ENCODE data around the gene SH3BGRL3. TPM values are rescaled to one million over a fixed set of nuclear protein-coding genes. Genes with fewer than 3 reads are reported as not detected.
"Not testable (repeated sequence)": the region's sequence is repeated elsewhere in the genome, so short reads cannot be mapped to it uniquely, and the experiment has no call there.

The SH3BGRL3 gene
- 224 and 307 TPM in 2 replicates for total RNA-seq (2014; rRNA removed; shearing (Covaris generic))

DNA sequence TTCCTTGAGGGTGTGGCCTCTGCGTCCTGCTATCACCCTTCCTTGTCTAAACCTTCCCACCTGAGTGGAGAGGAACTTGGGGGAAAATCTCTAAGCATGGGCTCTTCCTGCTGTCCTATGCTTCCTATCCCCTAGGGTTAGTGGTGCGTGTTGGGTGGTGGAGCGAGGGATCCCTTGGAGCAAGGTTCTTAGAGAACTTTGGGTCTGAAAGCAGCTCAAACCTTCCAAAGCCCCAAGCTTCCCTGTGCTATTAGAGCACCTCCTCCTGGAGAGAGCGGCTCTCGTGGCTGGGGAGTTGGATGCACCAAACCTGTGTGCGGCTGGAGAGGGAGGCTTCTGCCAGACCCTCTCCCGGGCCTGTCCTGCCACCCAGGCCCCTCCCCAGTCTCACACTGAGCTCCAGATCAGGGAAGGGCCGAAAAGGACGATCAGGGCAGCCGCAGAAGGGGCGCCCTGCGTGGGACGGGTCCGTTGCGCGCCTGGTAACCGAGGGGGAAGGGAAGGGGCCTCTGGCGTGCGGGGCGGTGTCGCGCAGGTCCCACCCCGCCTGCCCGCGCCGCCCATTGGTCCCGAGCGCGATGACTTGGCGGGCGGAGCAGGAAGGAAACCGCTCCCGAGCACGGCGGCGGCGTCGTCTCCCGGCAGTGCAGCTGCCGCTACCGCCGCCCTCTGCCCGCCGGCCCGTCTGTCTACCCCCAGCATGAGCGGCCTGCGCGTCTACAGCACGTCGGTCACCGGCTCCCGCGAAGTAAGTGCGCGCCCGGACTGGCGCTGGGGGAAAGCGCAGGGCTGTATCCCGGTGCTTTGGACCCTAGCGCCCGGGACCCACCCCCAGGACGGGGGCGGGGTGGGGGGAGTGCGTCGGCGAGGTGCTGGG, at the start of gene SH3BGRL3:
Gene SH3BGRL3 (plus strand): TSS at position 631 of the 877 bp plus-strand sequence. CDS start 70 bp downstream, at position 701.
- DNase-seq (ENCODE audit: low read depth): peak; percentile 86

DNA sequence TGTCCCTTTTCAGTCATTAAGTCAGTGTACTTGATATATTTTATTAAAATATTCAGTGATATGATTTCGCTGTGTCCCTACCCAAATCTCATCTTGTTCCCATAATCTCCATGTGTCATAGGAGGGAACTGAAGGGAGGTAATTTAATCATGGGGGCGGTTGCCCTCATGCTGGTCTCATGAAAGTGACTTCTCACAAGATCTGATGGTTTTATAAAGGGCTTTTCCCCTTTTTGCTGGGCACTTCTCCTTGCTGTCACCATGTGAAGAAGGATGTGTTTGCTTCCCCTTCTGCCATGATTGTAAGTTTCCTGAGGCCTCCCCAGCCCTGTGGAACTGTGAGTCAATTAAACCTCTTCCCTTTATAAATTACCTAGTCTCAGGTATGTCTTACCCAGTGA, 49.2 kb upstream of the SH3BGRL3 start:
- not testable (repeated sequence) for DNase-seq (ENCODE audit: low read depth)

DNA sequence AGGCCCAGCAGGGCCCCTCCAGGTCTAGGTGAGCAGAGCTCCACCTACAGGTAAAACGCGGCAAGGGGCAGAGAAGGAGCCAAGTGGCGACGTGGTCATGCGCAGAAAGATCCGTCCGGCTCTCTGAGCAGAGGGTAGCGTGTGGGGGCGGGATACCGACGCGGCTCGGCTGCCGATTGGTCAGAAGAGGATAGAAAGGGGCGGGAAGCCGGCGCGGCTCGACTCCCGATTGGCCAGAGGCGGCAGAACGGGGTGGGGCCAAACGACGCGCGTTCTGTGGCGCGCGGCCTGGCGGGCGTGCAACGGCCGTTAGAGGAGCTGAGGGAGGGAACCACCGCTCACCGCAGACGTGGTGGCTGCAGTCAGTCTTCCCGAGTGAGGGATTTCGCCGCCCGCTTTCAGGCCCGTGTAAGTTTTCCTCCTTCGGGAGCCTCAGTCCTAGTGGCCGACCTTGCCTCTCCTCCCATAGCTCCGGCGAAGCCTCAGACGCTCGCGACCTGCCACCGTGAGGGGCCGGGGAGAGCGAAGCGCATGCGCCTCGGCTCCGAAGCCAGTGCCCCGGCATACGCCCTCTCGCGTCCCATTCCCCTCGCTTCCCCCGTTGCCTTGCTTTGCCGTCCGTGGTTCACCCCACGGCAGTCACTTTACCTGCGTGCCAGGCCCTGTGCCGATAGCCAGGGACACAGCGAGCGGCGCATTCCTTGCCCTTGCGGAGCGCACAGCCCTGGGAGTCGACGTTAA, 45.8 kb upstream of the SH3BGRL3 start, which contains the start of gene CEP85:
Gene CEP85 (plus strand): TSS at position 298 of the 741 bp plus-strand sequence. CDS start 5,584 bp downstream, outside the sequence.
- peak; percentile 93 for DNase-seq (ENCODE audit: low read depth)

DNA sequence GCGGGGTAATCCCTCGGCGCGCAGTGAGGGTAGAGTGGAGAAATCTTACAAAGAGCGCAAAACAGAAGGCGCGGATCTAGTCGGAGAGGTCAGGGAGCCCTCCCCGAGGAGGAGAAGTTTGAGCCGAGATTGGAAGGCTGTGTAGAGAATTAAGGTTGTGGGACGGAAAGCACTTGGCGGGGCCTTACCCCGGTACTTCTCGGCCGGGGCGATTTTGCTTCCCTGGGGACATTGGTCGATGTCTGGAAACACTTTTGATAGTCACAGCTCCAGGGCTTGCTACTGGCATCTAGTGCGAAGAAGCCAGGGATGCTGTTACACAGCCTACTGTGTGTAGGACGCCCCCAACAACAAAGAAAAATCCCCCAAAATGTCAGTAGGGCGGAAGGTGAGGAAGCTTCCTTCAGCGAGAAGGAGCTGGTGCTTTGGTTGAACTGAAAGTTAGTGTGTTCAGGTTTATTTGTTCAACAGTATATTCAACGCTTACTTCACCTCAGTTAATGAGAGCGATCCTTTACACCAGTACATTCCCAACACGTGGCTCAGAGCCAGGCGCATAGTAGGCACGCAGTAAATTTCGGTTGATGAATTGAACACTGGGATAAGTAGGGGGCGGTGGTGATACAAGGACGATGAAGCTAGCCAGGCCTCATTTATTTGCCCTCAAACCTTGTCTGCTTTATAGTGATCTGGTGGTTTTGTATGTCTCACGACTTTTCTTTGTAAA, 45.1 kb upstream of the SH3BGRL3 start:
- peak; percentile 39 for DNase-seq (ENCODE audit: low read depth)

DNA sequence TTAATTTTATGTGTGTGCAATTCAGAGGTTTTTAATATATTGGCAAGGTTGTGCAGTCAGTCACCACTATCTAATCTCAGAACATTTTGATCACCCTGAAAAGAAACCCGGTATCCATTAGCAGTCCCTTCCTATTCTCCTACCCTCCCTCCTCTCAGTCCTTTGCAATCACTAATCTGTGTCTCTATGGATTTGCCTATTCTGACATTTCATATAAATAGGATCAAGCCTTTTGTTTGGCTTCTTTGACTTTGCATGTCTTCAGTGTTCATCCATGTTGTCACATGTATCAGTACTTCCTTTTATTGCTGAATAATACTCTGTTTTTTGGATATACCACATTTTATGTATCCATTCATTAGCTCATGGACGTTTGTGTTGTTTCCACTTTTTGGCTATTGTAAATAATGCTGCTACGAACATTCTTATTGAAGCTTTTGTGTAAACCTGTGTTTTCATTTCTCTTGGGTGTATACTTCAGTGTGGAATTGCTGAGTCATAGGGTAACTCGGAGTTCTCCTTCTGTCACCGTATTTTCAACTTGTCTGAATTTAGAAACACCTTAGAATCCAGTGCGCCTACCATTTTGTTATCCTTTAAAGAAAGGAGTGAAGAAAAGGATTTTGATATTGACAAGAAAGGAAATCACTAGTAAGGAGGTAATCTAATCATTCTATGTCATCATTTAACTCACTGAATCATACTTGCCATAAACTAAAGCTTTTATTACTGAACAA, 42.5 kb upstream of the SH3BGRL3 start:
- peak; percentile 44 for DNase-seq (ENCODE audit: low read depth)

DNA sequence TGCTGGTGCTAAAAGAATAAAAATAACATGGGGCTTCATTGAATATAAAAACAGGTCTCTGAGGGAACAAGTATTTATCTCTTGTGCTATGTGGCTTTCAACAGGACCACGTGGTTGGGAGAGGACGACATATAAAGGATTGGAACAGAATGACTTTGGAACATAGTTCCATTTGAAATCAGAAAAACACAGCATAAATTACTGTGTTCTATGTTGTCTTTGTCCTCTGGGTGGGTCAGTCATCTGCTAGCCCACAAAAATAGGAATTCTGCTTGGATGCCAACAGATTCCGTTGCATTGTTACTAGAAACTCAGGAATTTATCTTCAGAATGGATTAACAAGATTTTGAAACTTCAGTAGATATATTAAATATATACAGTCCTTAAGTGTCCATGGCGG, 40.0 kb upstream of the SH3BGRL3 start:
- DNase-seq (ENCODE audit: low read depth): no peak

DNA sequence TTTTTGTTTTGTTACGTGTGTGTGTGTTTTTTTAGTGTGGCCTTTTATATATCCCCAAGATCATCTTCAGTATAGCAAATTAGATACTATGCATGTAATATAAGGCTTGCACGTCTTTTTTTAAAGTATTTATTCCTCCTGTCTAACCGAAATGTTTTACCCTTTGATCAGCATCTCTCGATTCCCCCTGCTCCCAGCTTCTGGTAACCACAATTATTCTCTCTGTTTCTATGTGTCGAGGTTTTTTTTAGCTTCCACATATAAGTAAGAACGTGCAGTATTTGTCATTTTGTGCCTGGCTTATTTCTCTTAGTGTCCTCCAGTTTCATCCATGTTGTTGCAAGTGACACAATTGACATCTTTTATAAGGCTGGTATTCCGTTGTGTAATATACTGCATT, 27.2 kb upstream of the SH3BGRL3 start:
- DNase-seq (ENCODE audit: low read depth): no peak

DNA sequence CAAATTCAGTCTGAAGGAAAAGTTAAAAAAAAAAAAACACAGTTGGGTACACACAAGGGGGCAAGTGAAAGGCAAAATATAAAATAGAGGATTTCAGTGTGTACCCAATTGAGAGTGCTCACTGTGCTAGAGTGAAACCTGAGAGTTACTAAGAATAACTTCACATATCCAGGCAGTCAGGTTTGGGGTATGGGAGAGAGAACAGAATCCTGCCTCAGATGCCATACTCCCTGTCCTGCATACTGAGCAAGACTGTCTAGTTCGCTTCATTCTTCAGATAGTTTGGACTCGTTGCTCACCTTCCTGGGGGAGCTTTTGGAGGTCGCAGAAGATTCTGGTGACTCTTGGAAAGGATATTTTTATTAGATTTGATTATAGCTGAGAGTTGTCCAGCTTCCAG, 25.5 kb upstream of the SH3BGRL3 start:
- no peak for DNase-seq (ENCODE audit: low read depth)

DNA sequence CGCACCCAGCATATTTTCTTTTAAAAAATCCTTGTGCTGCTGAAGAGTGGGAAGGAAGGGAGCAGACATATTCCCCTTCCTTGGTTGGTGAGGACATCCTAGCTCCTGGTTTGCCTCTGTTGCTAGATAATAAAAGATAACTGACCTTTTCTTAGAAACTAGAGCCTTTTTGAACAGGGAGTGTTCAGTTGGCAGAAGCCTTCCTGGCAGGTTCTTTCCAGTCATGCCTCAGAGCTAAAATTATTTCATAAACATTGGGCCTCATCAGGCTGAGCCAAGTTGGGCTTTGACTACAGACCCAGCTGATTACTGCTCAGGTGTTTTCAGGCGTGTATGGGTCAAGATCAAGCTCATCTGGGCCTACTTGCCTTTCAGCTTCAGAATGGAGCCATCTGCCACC, 22.7 kb upstream of the SH3BGRL3 start:
- DNase-seq (ENCODE audit: low read depth): no peak

DNA sequence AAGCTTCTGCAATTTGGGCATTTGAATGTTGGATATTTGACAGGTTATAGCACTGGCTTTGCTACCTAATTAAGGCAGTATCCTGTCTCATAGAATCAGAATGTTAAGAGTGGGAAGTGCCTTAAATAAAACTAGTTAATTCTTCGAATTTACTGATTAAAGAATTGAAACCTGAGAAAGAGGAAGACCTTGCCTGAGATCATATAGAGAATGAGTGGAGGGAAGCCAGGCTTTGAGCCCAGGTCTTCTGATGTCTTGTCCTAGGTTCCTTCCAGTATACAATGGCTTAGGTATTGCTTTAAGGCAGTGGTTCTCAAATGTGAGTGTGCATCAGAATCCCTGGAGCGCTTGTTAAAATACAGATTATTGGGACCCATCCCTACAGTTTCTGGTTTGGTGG, 20.9 kb upstream of the SH3BGRL3 start:
- DNase-seq (ENCODE audit: low read depth): no peak

DNA sequence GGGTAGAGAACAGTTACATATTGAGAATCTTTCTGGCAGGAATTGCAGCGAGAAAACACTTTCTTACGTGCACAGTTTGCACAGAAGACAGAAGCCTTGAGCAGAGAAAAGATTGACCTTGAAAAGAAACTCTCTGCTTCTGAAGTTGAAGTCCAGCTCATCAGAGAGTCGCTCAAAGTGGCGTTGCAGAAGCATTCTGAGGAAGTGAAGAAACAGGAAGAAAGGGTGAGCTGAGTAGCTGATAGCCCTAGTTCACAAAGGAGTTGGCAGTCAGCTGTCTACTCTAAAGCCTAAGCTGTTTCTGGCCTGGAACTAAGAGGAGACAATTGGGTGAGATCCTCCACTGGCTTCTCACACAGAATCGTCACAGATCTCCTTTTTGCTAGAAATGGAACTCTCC, 20.3 kb upstream of the SH3BGRL3 start:
- no peak for DNase-seq (ENCODE audit: low read depth)

DNA sequence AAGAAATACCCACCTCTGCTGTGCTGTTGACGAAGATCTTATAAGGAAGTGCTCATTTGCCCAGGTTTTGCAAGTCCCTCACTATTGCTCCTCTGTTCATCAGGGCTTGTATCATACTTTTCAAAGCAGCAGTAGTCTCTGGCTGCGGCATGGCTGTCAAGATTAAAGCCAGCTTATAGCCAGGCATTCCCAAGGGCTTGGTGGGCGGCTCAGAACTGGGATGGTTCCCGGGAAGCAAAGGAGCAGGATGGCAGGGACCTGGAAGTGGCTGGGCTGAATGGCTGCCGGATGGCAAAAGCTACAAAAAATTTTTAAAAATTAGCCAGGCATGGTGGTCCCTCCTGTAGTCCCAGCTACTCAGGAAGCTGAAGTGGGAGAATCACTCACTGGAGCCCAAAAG, 16.7 kb upstream of the SH3BGRL3 start:
- no peak for DNase-seq (ENCODE audit: low read depth)

DNA sequence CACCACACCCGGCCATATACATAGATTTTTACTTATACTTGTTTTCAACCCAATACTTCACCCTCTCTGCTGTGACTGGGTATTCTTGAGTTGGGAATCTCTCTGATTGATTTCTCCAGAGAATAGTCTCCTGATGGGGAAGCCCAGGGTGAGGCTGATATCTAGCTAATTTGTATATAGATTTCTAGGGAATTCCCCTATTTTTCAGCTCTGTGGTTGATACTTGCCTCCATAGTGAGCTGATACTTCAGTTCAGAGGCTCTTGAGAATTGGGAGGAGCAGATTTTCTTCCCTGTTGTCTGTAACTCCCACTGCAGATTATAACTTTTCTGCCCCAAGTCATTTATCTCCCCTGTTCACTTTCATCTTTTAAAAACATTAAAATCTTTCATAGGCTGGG, 14.5 kb upstream of the SH3BGRL3 start:
- DNase-seq (ENCODE audit: low read depth): no peak

DNA sequence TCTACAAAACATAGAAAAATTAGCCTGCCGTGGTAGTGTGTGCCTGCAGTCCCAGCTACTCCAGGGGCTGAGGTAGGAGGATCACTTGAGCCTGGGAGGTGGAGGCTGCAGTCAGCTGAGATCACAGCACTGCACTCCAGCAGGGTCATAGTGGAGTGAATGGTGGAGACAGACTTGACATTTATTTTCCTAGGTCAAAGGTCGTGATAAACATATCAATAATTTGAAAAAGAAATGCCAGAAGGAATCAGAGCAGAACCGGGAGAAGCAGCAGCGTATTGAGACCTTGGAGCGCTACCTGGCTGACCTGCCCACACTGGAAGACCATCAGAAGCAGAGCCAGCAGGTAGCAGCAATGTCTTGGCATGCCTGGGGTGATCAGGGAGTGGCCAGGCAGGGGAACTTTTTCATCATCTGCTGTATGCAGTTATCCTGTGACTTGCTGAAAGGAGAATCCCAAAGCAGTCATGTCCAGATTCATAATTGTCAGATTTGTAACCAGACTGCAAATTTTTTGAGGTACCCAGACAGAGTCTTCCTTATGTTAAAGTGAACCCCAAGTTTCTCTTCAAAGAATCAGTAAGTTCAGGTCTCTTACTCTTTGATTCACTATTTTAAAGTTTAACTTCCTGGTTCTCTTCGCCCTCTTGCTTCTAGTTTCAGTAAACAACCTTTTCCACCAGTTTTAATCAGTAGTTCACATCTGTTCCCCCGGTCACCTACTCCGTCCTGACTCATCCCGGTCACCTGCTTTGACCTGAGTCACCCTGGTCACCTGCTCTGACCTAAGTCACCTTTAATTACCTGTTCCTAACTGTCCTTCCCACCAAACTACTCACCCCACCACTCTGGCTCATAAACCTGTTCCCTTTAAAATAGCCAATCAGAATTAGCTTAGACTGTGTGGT, 11.3 kb upstream of the SH3BGRL3 start:
- DNase-seq (ENCODE audit: low read depth): no peak

DNA sequence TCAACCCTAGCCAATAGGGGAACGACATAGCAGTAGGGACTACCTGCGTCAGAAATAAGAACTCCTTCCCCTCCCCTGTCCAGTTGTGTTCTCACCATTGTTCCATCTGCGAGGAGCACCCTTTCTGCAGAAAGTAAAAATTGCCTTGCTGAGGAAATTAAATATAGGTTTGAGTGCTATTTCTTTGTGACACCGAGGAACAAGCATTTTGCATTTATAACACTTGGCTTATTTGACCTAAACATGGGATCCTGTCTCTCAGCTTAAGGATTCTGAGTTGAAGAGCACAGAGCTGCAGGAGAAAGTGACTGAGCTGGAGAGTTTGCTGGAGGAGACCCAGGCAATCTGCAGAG, 10.7 kb upstream of the SH3BGRL3 start:
- no peak for DNase-seq (ENCODE audit: low read depth)

DNA sequence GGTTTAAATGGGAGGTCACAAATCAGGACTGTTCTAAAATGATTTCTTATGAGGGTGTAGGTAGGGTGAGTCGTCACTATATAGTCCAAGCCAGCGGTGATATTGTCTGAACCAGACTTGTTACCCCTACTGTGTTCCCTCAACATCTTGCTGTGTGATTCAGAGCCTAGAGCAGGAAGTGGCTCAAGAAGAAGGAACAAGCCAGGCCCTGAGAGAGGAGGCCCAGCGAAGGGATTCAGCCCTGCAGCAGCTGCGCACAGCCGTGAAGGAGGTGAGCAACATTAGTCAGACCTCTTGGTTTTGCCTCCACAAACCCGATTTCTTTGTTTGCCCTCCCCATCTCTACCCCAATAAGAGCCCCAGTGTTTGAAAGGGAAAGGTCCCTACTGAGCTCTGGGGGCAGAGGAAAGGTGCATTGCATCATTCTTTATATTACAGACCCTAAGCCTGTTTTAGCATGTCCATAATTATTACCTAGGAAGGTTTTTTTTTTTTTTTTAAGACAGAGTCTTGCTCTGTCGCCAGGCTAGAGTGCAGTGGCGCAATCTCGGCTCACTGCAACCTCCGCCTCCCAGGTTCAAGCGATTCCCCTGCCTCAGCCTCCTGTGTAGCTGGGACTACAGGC, 5.0 kb upstream of the SH3BGRL3 start:
- DNase-seq (ENCODE audit: low read depth): peak; percentile 85

DNA sequence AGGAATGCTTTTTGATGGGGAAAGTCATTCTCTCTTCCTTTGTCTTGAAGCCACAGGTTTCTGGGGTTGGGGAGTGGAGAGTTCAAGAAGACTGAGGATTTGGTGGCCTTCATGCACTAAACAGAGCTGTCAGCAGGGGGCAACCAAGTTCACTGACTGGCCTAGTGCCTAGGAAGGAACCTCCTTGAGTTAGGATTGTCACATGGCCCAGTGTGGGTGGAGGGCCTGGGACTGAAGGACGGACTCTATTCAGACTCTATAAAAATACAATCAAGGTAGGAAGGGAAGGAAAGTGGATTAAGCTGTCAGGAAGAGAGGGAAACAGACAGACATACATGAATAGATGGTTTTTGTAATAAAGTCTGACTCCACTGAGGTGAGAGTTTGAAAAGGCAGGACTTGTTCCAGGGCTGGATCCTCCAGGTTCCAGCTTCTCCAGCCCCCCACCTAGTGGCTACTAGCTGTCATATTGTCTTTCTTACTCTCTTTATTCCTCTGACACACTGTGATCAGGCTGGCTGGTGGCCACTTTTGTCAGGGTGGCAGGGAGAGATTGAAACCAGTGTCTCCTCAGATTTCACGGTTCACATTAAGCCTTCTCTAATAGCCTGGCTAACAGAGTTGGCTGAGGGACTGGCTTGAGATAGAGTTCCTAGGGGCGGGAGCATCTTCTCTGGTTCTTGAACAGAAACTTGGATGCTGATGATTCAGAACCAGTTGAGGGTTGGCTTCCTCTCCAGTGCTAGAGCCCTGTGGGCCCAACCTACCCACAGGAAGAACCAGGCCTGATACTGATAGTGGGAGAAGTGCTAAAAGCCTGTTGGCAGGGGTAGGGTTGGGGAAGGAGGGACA, 4.1 kb upstream of the SH3BGRL3 start:
- DNase-seq (ENCODE audit: low read depth): peak; percentile 99

DNA sequence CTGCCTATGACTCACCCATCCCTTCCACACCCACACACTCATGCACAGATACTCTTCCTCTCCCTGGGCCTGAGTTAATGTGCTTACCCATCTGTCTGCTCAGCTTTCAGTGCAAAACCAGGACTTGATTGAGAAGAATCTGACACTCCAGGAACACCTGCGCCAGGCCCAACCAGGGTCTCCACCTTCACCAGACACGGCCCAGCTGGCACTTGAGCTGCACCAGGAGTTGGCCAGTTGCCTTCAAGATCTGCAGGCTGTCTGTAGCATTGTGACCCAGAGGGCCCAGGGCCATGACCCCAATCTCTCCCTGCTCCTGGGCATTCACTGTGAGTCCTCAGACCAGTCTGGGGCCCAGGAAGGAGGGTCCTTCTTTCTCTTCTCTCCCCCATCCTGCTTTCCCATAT, 3.5 kb upstream of the SH3BGRL3 start:
- no peak for DNase-seq (ENCODE audit: low read depth)

DNA sequence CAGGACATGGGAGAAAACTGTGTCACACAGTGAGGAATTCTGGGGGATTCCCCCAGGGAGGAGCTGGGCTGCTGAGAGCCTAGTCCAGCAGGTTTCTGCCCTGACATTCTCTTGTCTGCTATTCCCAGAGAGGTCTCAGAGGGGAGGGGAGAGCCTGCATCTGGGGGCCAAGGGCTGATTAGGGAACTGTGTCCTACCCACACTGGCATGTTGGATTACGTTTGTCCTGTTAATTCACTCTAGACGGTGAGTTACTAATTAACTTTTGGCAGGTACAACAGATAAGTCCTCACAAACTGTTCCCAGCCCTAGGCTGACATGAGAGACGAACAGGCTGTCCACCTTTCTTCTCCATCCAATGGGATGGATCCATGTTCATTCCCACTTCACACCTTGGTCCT, 2.6 kb upstream of the SH3BGRL3 start:
- DNase-seq (ENCODE audit: low read depth): no peak

All from RPMI7951 (cell line).